Ovary (tissue), 9 donors: Measurements from ENCODE around the gene DOCK1. TPM values are rescaled to one million over a fixed set of nuclear protein-coding genes. Genes with fewer than 3 reads are reported as not detected.

Source experiments
- DNase-seq, 5 donors: peaks; one replicate each; pipeline ENCODE4 v3.0.0-alpha.2; 2019 to 2020
- H3K27ac ChIP-seq, 2 donors: fragments of 200-600 bp; one replicate each; pipeline versions ENCODE4 v1.5.1 to v1.8.0; 2019 to 2022
- H3K27me3 ChIP-seq: fragments of 200-600 bp; one replicate; pipeline ENCODE4 v1.8.0; 2022
- H3K36me3 ChIP-seq: fragments of 200-600 bp; sonication (generic); one replicate; pipeline ENCODE4 v1.5.1; 2019
- H3K4me1 ChIP-seq: one replicate; pipeline ENCODE4 v1.8.1; 2013; ENCODE audit warnings: mild to moderate bottlenecking, moderate library complexity; ENCODE audit not compliant: insufficient read depth
- H3K4me3 ChIP-seq: fragments of 200-600 bp; sonication (generic); one replicate; pipeline ENCODE4 v1.5.1; 2017
- H3K9me3 ChIP-seq, 2 donors: fragments of 200-600 bp in 1 of 2; sonication (generic) in 1 of 2; one replicate each; pipeline versions ENCODE4 v1.5.1 to v1.8.1; 2013 to 2019; ENCODE audit warnings: mild to moderate bottlenecking in 1 of 2, moderate library complexity in 1 of 2
- EP300 ChIP-seq: sonication (generic); formaldehyde crosslinking; IDR thresholded peaks from one replicate; pipeline ENCODE4 v1.6.1; 2017; ENCODE audit warnings: antibody characterized with exemption
- POLR2A ChIP-seq: fragments of 450-650 bp; IDR thresholded peaks from one replicate; pipeline ENCODE4 v1.6.1; 2017; ENCODE audit warnings: antibody characterized with exemption, mild to moderate bottlenecking, moderate library complexity
- WGBS, 3 donors: extraction: QIAGEN DNeasy Blood & Tissue Kit in 1 of 3; methylation state at CpG; one replicate each; pipeline versions ENCODE4 v1.1.5 to v1.1.7; 2013 to 2017; 5-methylcytosine and 5-hydroxymethylcytosine counted together
- intact Hi-C, 4 donors: fragments of 100-400 bp; cut with DNase I; formaldehyde crosslinking; loops; one replicate each; pipeline versions ENCODE4 v1.11.0 to v1.15.1; 2022 to 2023
- polyA plus RNA-seq, 2 donors: library from polyadenylated mRNA; stranded (reverse); fragments of 200-250 nt in 1 of 2; fragments of 350-450 nt in 1 of 2; fragmentation: Illumina TruSeq in 1 of 2; extraction: RNeasy Lipid Tissue Mini Kit (QIAGEN cat#74804) in 1 of 2; gene quantifications; one replicate each; pipeline ENCODE4 v1.2.3, GENCODE V29; 2013 to 2014
- total RNA-seq, 7 donors: library from RNA; depleted of rRNA in 2 of 7; stranded (reverse); fragments of >200 nt in 2 of 7; fragmentation: NEBNext Ultra II Directional in 3 of 7; extraction: Animal tissue kit (Norgen Biotek cat#: 25700) in 3 of 7; gene quantifications; one replicate each; pipeline versions ENCODE4 v1.1.0 to v1.2.4, GENCODE V29; 2016 to 2023
- TF ChIP-seq, protein P1 (sequence below), 3 donors: fragments of 450-650 bp in 2 of 3; fragments of 200-600 bp in 1 of 3; IDR thresholded peaks; one replicate each; pipeline versions ENCODE4 v1.5.1 to v1.8.0; 2016 to 2022; ENCODE audit warnings: antibody characterized with exemption in 3 of 3, mild to moderate bottlenecking in 1 of 3
- donor health status: DM: no; HTN: no; CAD: no; lungs with moderate emphysema.
- donor health status: DM: no; HTN: no; CAD: no.
- donor health status: Bipolar disorder and iron deficiency.
- donor health status: DM: yes; HTN: yes; CAD: no.
- donor health status: DM: no; HTN: no; CAD: no.
- donor health status: DM: yes; HTN: yes; CAD: no.

DOCK1 gene
- total and polyA plus RNA-seq, 9 donors: 24.7 to 68.3 (median 51.1) TPM

DNA sequence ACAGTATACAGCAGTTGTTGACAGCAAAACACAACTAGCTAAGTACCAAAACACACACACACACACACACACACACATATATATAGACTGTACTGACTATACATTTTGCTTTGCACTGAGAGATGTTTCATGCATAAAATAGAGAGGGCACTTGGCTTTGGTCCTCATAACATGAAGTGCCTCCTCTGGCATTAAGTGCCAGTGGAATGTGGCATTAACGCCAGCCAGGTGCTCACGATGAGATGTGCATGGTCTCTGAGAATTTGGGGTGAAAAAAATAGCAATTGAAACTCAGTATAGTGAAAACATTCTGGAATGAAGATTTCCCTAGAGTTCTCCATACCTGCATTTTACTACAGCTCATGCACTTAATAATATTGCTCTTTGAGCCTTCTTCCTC is 361.2 kb downstream of the DOCK1 start:
- TF ChIP-seq, protein P1, sequence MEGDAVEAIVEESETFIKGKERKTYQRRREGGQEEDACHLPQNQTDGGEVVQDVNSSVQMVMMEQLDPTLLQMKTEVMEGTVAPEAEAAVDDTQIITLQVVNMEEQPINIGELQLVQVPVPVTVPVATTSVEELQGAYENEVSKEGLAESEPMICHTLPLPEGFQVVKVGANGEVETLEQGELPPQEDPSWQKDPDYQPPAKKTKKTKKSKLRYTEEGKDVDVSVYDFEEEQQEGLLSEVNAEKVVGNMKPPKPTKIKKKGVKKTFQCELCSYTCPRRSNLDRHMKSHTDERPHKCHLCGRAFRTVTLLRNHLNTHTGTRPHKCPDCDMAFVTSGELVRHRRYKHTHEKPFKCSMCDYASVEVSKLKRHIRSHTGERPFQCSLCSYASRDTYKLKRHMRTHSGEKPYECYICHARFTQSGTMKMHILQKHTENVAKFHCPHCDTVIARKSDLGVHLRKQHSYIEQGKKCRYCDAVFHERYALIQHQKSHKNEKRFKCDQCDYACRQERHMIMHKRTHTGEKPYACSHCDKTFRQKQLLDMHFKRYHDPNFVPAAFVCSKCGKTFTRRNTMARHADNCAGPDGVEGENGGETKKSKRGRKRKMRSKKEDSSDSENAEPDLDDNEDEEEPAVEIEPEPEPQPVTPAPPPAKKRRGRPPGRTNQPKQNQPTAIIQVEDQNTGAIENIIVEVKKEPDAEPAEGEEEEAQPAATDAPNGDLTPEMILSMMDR (IDR thresholded peaks at IDR 0.05): no peak
- TF ChIP-seq POLR2A (no peak), EP300 (no peak)
- Histone ChIP-seq H3K4me3 (no peak overlapping the region), H3K36me3 (no peaks in the 10 kb centered on the region), H3K27ac (no peak overlapping the region), H3K4me1 (no peaks in the 10 kb centered on the region), H3K27me3 (no peaks in the 10 kb centered on the region), H3K9me3 (no peaks in the 10 kb centered on the region)
- intact Hi-C loops: no loop called here
- 95 to 96% (median 96%) methylated on average over 2 of the region's 2 CpGs for WGBS, 3 donors
- DNase-seq: no peak

DNA sequence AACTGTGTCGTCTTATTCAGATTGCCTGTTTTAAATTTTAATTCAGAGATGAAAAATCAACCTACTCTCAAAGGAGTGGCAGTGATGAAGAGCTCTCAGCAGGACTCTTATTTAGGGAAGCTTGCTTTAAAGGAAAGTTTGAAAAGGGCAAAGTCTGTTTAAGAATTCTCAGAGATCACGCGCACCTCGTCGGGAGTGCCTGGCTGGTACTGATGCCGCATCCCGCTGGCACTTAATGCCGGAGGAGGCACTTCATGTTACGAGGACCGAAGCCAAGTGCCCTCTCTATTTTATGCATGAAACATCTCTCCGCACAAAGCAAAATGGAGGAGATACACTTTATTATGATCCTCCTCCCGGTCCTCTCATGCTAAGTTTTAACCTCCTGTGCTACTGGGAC is 362.2 kb downstream of the DOCK1 start:
- no peaks in the 10 kb centered on the region for H3K9me3 ChIP-seq
- H3K36me3 ChIP-seq: no peaks in the 10 kb centered on the region
- no peaks in the 10 kb centered on the region for H3K27me3 ChIP-seq
- no peak overlapping the region for H3K4me3 ChIP-seq
- no peak for DNase-seq
- H3K4me1 ChIP-seq: no peaks in the 10 kb centered on the region
- no peak overlapping the region for H3K27ac ChIP-seq
- TF ChIP-seq EP300: no peak
- TF ChIP-seq, protein P1 (IDR thresholded peaks at IDR 0.05): no peak
- no peak for TF ChIP-seq POLR2A
- 95 to 97% (median 97%) methylated on average over 12 of the region's 12 CpGs for WGBS, 3 donors
- intact Hi-C loops: no loop called here

DNA sequence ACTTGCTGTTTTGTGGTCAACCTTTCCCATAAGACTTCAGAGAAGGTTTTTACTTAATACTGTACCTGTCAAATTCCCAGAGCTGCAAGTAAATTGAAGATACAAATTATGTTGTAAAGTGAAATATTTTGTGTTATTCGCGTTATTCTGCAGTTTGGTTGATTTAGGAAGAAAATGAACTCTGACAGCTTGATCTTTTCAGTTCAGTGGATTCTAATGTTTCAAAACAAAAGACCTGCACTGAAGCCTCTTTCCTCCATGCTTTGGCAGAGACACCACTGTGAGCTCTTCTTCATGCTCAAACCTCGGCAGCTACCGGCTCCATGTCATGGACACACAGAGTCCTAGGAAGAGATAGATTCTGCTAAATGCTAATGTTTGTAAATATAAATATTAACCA is 366.8 kb downstream of the DOCK1 start:
- Histone ChIP-seq H3K36me3 (no peaks in the 10 kb centered on the region), H3K4me3 (no peak overlapping the region), H3K27ac (no peak overlapping the region), H3K4me1 (no peaks in the 10 kb centered on the region), H3K9me3 (no peaks in the 10 kb centered on the region), H3K27me3 (no peaks in the 10 kb centered on the region)
- WGBS, 3 donors: 82 to 92% (median 86%) methylated on average over 4 of the region's 4 CpGs
- intact Hi-C loops: no loop called here
- no peak for DNase-seq
- no peak for TF ChIP-seq EP300
- TF ChIP-seq, protein P1 (IDR thresholded peaks at IDR 0.05): no peak
- TF ChIP-seq POLR2A: no peak

DNA sequence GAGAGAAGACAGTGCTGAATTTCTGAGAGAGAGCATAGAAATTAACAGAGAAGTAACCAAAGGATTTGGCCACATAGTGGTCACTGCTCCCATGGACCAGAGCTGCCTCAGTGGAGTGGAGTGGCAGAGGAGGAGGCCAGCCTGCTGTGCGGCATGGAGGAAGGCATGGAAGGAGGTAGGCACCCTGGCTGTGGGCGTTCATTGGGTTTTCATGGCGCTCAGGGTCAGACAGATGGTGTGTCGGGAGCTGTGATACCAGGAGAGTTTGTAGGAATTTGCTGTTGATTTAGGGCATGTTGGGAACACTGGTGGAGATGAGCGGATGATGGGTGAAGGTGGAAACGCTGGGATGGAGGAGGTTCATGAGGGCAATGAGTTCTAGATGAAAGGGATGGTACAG is 370.0 kb downstream of the DOCK1 start:
- Histone ChIP-seq H3K9me3 (no peaks in the 10 kb centered on the region), H3K4me1 (no peaks in the 10 kb centered on the region), H3K27ac (no peak overlapping the region), H3K4me3 (no peak overlapping the region), H3K36me3 (no peaks in the 10 kb centered on the region), H3K27me3 (no peaks in the 10 kb centered on the region)
- TF ChIP-seq POLR2A (no peak), EP300 (no peak)
- TF ChIP-seq, protein P1 (IDR thresholded peaks at IDR 0.05): no peak
- intact Hi-C loops: no loop called here
- no peak for DNase-seq
- WGBS, 3 donors: 96 to 98% (median 97%) methylated on average over 6 of the region's 6 CpGs
